Measurements from ENCODE around the gene TNK2.

DNA sequence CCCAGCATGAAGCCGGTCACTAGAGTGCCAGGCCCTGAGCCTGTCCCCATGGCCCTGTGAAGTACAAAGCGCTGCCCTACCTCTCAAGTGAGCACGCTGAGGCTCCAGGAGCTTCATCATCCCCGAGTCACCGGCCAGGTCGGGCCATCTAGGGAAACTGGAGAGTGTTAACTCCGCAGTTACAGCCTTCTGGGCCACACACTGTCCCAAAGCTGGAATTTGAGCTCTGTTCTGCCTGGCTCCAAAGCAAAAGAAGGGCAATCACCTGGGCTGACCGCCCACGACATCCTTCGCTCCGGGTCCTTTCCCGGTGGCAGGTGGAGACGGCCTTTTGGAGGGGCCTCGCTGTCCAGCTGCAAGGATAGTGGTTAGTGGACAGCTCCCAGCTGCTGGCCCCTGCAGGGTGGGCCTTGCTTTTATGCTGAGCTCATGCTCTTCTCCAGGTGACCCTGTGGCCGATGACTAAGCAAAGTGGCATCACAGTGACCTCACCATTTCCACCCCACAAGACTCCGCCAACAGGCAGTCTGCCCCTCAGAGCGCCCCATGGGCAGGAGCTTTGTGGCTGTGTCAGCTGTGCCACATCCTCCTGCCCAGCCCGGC is 93.1 kb downstream of the TNK2 start:
- TF ChIP-seq, protein P1, sequence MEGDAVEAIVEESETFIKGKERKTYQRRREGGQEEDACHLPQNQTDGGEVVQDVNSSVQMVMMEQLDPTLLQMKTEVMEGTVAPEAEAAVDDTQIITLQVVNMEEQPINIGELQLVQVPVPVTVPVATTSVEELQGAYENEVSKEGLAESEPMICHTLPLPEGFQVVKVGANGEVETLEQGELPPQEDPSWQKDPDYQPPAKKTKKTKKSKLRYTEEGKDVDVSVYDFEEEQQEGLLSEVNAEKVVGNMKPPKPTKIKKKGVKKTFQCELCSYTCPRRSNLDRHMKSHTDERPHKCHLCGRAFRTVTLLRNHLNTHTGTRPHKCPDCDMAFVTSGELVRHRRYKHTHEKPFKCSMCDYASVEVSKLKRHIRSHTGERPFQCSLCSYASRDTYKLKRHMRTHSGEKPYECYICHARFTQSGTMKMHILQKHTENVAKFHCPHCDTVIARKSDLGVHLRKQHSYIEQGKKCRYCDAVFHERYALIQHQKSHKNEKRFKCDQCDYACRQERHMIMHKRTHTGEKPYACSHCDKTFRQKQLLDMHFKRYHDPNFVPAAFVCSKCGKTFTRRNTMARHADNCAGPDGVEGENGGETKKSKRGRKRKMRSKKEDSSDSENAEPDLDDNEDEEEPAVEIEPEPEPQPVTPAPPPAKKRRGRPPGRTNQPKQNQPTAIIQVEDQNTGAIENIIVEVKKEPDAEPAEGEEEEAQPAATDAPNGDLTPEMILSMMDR (IDR thresholded peaks at IDR 0.05; ENCODE audit: insufficient read depth, low read depth, low read length): no peak
- TF ChIP-seq EZH2 (IDR thresholded peaks at IDR 0.05; ENCODE audit: insufficient read depth, low read length): no peak
